Measurements from ENCODE around the gene PORCN. TPM values are rescaled to one million over a fixed set of nuclear protein-coding genes. Genes with fewer than 3 reads are reported as not detected.
A peak's percentile ranks its signal among the peaks of the same experiment; 100 is the strongest.

PORCN gene
- total RNA-seq, 1 donor from 2014 or later, result 33.4 TPM

DNA sequence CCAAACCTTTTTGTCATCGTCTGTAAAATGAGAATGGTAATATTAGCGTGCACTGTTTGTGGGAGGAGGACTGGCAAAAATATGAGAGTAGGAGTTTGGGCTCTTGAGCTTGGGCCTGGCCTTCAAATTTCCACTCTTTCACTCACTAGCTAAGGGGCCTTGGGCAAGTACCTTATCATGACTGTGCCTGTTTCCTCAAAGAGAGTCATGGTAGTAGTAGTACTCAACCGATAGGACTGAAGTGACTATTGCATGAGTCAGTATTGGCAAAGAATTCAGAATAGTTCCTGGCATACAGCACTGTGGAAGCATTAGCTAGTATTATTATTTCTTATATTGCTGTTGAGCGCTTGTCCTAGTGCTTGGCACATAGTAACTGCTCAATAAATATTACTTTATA is 49.5 kb downstream of the PORCN start:
- TF ChIP-seq, protein P1, sequence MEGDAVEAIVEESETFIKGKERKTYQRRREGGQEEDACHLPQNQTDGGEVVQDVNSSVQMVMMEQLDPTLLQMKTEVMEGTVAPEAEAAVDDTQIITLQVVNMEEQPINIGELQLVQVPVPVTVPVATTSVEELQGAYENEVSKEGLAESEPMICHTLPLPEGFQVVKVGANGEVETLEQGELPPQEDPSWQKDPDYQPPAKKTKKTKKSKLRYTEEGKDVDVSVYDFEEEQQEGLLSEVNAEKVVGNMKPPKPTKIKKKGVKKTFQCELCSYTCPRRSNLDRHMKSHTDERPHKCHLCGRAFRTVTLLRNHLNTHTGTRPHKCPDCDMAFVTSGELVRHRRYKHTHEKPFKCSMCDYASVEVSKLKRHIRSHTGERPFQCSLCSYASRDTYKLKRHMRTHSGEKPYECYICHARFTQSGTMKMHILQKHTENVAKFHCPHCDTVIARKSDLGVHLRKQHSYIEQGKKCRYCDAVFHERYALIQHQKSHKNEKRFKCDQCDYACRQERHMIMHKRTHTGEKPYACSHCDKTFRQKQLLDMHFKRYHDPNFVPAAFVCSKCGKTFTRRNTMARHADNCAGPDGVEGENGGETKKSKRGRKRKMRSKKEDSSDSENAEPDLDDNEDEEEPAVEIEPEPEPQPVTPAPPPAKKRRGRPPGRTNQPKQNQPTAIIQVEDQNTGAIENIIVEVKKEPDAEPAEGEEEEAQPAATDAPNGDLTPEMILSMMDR (IDR thresholded peaks at IDR 0.05; ENCODE audit: insufficient read depth, low read length, severe bottlenecking), result no peak

GRCh38 chrX:48559636-48560035 is 50.8 kb downstream of the PORCN start:
- H3K4me3 ChIP-seq (ENCODE audit: low read depth, low read length), result no peak overlapping the region
- no peaks in the 10 kb centered on the region for H3K27me3 ChIP-seq (ENCODE audit: control insufficient read depth, insufficient read depth, low read length)
- FAIRE-seq, result no peak
- TF ChIP-seq, protein P1 (IDR thresholded peaks at IDR 0.05; ENCODE audit: insufficient read depth, low read length, severe bottlenecking), result no peak
- DNase-seq (ENCODE audit: low read depth), result no peak
- H3K36me3 ChIP-seq (ENCODE audit: control insufficient read depth, insufficient read depth, low read length), result peaks cover 9% of the 10 kb centered on the region

More for the DNA sequence above, 49.5 kb downstream of the PORCN start:
- DNase-seq (ENCODE audit: low read depth), result peak; percentile 93
- no peak overlapping the region for H3K4me3 ChIP-seq (ENCODE audit: low read depth, low read length)
- peaks cover 9% of the 10 kb centered on the region for H3K36me3 ChIP-seq (ENCODE audit: control insufficient read depth, insufficient read depth, low read length)
- FAIRE-seq, result peak; percentile 18
- H3K27me3 ChIP-seq (ENCODE audit: control insufficient read depth, insufficient read depth, low read length), result no peaks in the 10 kb centered on the region

DNA sequence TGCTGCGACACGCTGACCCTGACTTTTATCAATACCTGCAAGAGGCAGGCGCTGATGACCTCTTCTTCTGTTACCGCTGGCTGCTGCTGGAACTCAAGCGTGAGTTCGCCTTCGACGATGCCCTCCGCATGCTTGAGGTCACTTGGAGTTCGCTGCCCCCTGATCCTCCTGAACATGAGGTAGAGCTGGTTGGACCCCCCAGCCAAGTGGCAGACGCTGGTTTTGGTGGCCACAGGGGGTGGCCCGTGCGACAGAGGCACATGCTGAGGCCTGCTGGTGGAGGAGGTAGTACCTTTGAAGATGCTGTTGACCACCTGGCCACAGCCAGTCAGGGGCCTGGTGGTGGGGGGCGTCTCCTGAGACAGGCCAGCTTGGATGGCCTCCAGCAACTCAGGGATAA is 51.3 kb downstream of the PORCN start:
- DNase-seq (ENCODE audit: low read depth) (no peak), FAIRE-seq (no peak)
- Histone ChIP-seq H3K27me3 (ENCODE audit: control insufficient read depth, insufficient read depth, low read length) (no peaks in the 10 kb centered on the region), H3K4me3 (ENCODE audit: low read depth, low read length) (no peak overlapping the region), H3K36me3 (ENCODE audit: control insufficient read depth, insufficient read depth, low read length) (peaks cover 8% of the 10 kb centered on the region)
- TF ChIP-seq, protein P1 (IDR thresholded peaks at IDR 0.05; ENCODE audit: insufficient read depth, low read length, severe bottlenecking), result no peak

- TF ChIP-seq, protein P1 (IDR thresholded peaks at IDR 0.05; ENCODE audit: insufficient read depth, low read length, severe bottlenecking), result no peak
- FAIRE-seq (no peak), DNase-seq (ENCODE audit: low read depth) (no peak)
- Histone ChIP-seq H3K27me3 (ENCODE audit: control insufficient read depth, insufficient read depth, low read length) (no peaks in the 10 kb centered on the region), H3K4me3 (ENCODE audit: low read depth, low read length) (no peak overlapping the region), H3K36me3 (ENCODE audit: control insufficient read depth, insufficient read depth, low read length) (peaks cover 8% of the 10 kb centered on the region)
Measured at GRCh38 chrX:48560681-48561080, 51.9 kb downstream of the PORCN start.

DNA sequence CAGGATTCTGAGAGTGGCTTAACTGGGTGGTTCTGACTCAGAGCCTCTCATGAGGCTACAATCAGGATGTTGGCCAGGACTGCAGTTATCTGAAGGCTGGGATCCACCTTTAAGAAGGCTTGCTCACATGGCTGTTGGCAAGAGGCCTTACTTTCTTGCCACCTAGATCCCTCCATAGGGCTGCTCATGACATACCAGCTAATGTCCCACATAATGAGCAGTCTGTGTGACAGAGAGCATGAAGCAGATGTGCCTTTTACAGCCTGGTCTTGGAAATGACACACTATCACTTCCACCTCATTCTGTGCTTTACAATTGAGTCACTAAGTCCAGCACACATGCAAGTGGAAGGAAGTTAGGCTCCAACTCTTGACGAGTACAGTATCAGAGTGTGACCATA is 61.2 kb downstream of the PORCN start:
- Histone ChIP-seq H3K4me3 (ENCODE audit: low read depth, low read length) (no peak overlapping the region), H3K27me3 (ENCODE audit: control insufficient read depth, insufficient read depth, low read length) (no peaks in the 10 kb centered on the region), H3K36me3 (ENCODE audit: control insufficient read depth, insufficient read depth, low read length) (no peaks in the 10 kb centered on the region)
- TF ChIP-seq, protein P1 (IDR thresholded peaks at IDR 0.05; ENCODE audit: insufficient read depth, low read length, severe bottlenecking), result no peak
- DNase-seq (ENCODE audit: low read depth) (peak; percentile 59), FAIRE-seq (no peak)

Other genes starting within 250 kb of the PORCN start
- not detected in 2 replicates for gene SSX3, start 152.3 kb upstream of the PORCN start, total RNA-seq
- not detected in 2 replicates for gene SSX4, start 125.5 kb upstream of the PORCN start, total RNA-seq
- not detected in 2 replicates for gene SSX4B, start 97.0 kb upstream of the PORCN start, total RNA-seq
- 134 and 348 TPM in 2 replicates for gene SLC38A5, start 38.7 kb upstream of the PORCN start, total RNA-seq
- gene FTSJ1, start 32.8 kb upstream of the PORCN start, total RNA-seq, result 131 and 154 TPM in 2 replicates
- gene EBP, start 12.8 kb downstream of the PORCN start, total RNA-seq, result 122 and 244 TPM in 2 replicates
- 3.8 and 3.9 TPM in 2 replicates for gene TBC1D25, start 30.7 kb downstream of the PORCN start, total RNA-seq
- 163 and 177 TPM in 2 replicates for gene RBM3, start 65.5 kb downstream of the PORCN start, total RNA-seq
- 121 and 164 TPM in 2 replicates for gene WDR13, start 88.5 kb downstream of the PORCN start, total RNA-seq
- gene WAS, start 174.8 kb downstream of the PORCN start, total RNA-seq, result not detected in 2 replicates
- gene SUV39H1, start 187.7 kb downstream of the PORCN start, total RNA-seq, result 1.2 and 1.3 TPM in 2 replicates

Data from bronchial epithelial cell (primary cell).